Nephron (organoid): Measurements from ENCODE around the gene HYPK.
"Not testable (repeated sequence)": the region's sequence is repeated elsewhere in the genome, so short reads cannot be mapped to it uniquely, and the experiment has no call there.

Source experiments
- H3K27ac Mint-ChIP-seq, 3 experiments: 2 replicates each; pipeline ENCODE4 v1.8.0; 2020; ENCODE audit warnings: mixed read lengths in 3 of 3, mild to moderate bottlenecking in 2 of 3, moderate library complexity in 1 of 3
- H3K27me3 Mint-ChIP-seq: 2 replicates; pipeline ENCODE4 v1.8.0; 2021; ENCODE audit warnings: low read depth, mild to moderate bottlenecking, moderate library complexity, mixed read lengths
- H3K36me3 Mint-ChIP-seq: 2 replicates; pipeline ENCODE4 v1.8.0; 2020; ENCODE audit warnings: low read depth, mixed read lengths
- H3K4me1 Mint-ChIP-seq: 2 replicates; pipeline ENCODE4 v1.8.0; 2020; ENCODE audit warnings: mixed read lengths
- H3K4me3 Mint-ChIP-seq, 3 experiments: 2 replicates each; pipeline ENCODE4 v1.8.0; 2020; ENCODE audit warnings: mild to moderate bottlenecking in 3 of 3, mixed read lengths in 3 of 3, moderate library complexity in 2 of 3
- H3K9me3 Mint-ChIP-seq: 2 replicates; pipeline ENCODE4 v1.8.0; 2020; ENCODE audit warnings: mixed read lengths
- TF ChIP-seq, protein P1 (sequence below), 3 experiments: fragments of 200-600 bp; sonication (generic); IDR thresholded peaks; one replicate each; pipeline ENCODE4 v1.5.0; 2021; ENCODE audit warnings: antibody characterized with exemption in 3 of 3; ENCODE audit not compliant: unreplicated experiment in 3 of 3

The HYPK gene

DNA sequence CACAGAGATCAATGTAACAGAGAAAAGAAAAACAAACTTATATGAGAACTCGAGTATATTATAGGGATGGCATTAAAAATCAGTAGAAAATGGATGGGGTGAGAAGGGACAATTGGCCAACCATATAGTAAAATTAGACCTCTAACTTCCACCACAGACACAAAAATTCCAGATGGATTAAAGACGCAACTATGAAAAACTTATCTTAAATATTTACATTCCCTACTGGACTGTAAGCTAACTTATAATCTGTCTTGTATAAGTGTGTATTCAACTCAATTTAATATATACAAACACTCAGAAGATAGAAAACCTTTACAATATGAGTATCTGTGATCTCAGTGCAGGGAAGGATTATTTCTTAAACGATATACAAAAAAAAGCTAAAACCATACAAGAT lies 21.1 kb downstream of the HYPK start:
- peaks cover 25% of the 10 kb centered on the region for H3K36me3 Mint-ChIP-seq
- TF ChIP-seq, protein P1, sequence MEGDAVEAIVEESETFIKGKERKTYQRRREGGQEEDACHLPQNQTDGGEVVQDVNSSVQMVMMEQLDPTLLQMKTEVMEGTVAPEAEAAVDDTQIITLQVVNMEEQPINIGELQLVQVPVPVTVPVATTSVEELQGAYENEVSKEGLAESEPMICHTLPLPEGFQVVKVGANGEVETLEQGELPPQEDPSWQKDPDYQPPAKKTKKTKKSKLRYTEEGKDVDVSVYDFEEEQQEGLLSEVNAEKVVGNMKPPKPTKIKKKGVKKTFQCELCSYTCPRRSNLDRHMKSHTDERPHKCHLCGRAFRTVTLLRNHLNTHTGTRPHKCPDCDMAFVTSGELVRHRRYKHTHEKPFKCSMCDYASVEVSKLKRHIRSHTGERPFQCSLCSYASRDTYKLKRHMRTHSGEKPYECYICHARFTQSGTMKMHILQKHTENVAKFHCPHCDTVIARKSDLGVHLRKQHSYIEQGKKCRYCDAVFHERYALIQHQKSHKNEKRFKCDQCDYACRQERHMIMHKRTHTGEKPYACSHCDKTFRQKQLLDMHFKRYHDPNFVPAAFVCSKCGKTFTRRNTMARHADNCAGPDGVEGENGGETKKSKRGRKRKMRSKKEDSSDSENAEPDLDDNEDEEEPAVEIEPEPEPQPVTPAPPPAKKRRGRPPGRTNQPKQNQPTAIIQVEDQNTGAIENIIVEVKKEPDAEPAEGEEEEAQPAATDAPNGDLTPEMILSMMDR (IDR thresholded peaks at IDR 0.05; ENCODE audit: unreplicated experiment in 3 of 3), result no peak
- H3K27me3 Mint-ChIP-seq, result no peaks in the 10 kb centered on the region
- peak overlapping the region; percentile 52 to 77 (median 76) for H3K4me3 Mint-ChIP-seq
- peak overlapping the region in 1 of 3 experiments; percentile 0 for H3K27ac Mint-ChIP-seq
- peaks cover 3% of the 10 kb centered on the region for H3K9me3 Mint-ChIP-seq
- H3K4me1 Mint-ChIP-seq, result peaks cover 15% of the 10 kb centered on the region

- H3K4me1 Mint-ChIP-seq, result peaks cover 26% of the 10 kb centered on the region
- H3K27ac Mint-ChIP-seq, result peak within 1 kb of the TSS; percentile 89 to 98 (median 98)
- TF ChIP-seq, protein P1 (IDR thresholded peaks at IDR 0.05; ENCODE audit: unreplicated experiment in 3 of 3), result no peak
- peak within 1 kb of the TSS; percentile 91 to 98 (median 94) for H3K4me3 Mint-ChIP-seq
- H3K36me3 Mint-ChIP-seq, result peaks cover 19% of the 10 kb centered on the region
- H3K27me3 Mint-ChIP-seq, result no peaks in the 10 kb centered on the region
- peaks cover 3% of the 10 kb centered on the region for H3K9me3 Mint-ChIP-seq
Observed at GRCh38 chr15:43824302-43825246, 24.2 kb downstream of the HYPK start, which contains the start of gene MFAP1. MFAP1 (minus strand) TSS chr15:43824690; CDS start chr15:43824569, 121 bp downstream.

GRCh38 chr15:43825305-43825704 lies 24.9 kb downstream of the HYPK start:
- H3K4me1 Mint-ChIP-seq, result peaks cover 26% of the 10 kb centered on the region
- H3K9me3 Mint-ChIP-seq, H3K27ac Mint-ChIP-seq, H3K27me3 Mint-ChIP-seq: not testable (repeated sequence)
- peaks cover 16% of the 10 kb centered on the region for H3K36me3 Mint-ChIP-seq
- H3K4me3 Mint-ChIP-seq, result peak overlapping the region; percentile 52 to 87 (median 79)

DNA sequence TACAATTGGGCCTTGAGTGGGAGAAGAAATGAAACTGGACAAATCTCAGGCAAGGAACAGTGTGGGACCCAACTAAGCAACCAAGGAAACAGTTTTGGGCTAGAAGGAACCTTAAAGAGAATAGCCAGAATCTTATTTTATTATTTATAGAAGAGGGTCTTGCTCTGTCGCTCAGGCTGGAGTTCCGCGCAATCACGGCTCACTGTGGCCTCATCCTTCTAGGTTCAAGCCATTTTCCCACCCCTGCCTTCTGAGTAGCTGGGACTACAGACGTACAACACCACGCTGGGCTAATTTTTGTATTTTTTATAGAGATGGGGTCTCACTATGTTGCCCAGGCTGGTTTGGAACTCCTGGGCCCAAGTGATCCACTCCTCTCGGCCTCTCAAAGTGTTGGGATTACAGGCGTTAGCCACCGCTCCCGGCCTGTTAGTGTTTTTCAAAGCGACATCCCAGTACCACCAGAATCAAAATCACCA lies 25.7 kb downstream of the HYPK start:
- H3K27ac Mint-ChIP-seq, result peak overlapping the region in 1 of 3 experiments; percentile 67
- H3K27me3 Mint-ChIP-seq, result no peaks in the 10 kb centered on the region
- peak overlapping the region; percentile 79 to 87 (median 84) for H3K4me3 Mint-ChIP-seq
- H3K4me1 Mint-ChIP-seq, result peaks cover 26% of the 10 kb centered on the region
- peaks cover 16% of the 10 kb centered on the region for H3K36me3 Mint-ChIP-seq
- H3K9me3 Mint-ChIP-seq, result peaks cover 3% of the 10 kb centered on the region
- TF ChIP-seq, protein P1 (IDR thresholded peaks at IDR 0.05; ENCODE audit: unreplicated experiment in 3 of 3), result no peak

- no peaks in the 10 kb centered on the region for H3K27me3 Mint-ChIP-seq
- TF ChIP-seq, protein P1 (IDR thresholded peaks at IDR 0.05; ENCODE audit: unreplicated experiment in 3 of 3), result no peak
- H3K4me1 Mint-ChIP-seq, result peaks cover 22% of the 10 kb centered on the region
- peak within 1 kb of the TSS; percentile 36 to 67 (median 57) for H3K27ac Mint-ChIP-seq
- peaks cover 11% of the 10 kb centered on the region for H3K36me3 Mint-ChIP-seq
- peaks cover 3% of the 10 kb centered on the region for H3K9me3 Mint-ChIP-seq
- peak within 1 kb of the TSS; percentile 79 to 87 (median 84) for H3K4me3 Mint-ChIP-seq
Observed at GRCh38 chr15:43826508-43827341, 26.3 kb downstream of the HYPK start, which contains the start of gene WDR76. WDR76 (plus strand) TSS chr15:43827002; CDS start chr15:43827033, 31 bp downstream.
